H54 (cell line): ENCODE results near the gene UBAC2.
A peak's percentile ranks its signal among the peaks of the same experiment; 100 is the strongest.

Source experiments
- DNase-seq: peaks from one replicate; pipeline ENCODE4 v3.0.0; 2011; ENCODE audit warnings: low spot score, mixed read lengths; ENCODE audit not compliant: insufficient read length
- FAIRE-seq: peaks from 3 replicates; lab custom pipeline; 2011; peaks lifted over from hg19 to GRCh38; lab: Jason Lieb, UNC
- POLR2A ChIP-seq: IDR thresholded peaks from 2 replicates; pipeline ENCODE4 v1.6.1; 2011; ENCODE audit warnings: low read depth, mild to moderate bottlenecking, low read length

UBAC2 gene

GRCh38 chr13:99214232-99214631 is 13.6 kb downstream of the UBAC2 start:
- FAIRE-seq: no peak
- no peak for TF ChIP-seq POLR2A
- DNase-seq: no peak

GRCh38 chr13:99214731-99215130 is 14.1 kb downstream of the UBAC2 start:
- no peak for TF ChIP-seq POLR2A
- no peak for FAIRE-seq
- DNase-seq: no peak

DNA sequence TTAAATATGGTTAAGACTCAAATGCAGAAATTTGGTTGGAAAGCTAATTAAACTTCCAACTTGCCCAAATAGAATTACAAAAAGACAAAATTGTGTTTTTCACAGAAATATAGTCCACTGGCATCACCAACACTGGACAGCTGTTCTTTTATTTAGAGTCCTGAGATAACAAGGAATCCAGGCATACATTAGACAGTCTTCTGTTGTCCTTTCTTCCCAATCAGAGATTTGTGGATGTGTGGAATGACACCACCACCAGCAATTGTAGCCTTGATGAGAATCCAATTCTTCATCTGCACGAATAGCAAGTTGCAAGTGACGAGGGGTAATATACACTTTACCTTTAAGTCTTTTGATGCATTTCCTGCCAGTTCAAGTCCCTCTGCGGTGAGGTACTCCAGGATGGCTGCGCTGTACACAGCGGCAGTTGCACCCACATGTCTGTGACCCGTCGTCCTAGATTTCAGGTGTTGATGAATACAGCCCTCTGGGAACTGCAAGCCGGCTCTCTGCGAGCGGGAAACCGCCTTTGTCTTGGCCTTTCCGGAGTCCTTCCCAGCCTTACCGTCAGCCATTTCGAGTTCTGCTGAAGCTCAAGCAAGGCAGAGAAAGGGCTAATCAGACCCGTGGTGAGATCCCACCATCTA is 14.7 kb downstream of the UBAC2 start:
- DNase-seq (no peak), FAIRE-seq (peak; percentile 83)
- TF ChIP-seq POLR2A: no peak

DNA sequence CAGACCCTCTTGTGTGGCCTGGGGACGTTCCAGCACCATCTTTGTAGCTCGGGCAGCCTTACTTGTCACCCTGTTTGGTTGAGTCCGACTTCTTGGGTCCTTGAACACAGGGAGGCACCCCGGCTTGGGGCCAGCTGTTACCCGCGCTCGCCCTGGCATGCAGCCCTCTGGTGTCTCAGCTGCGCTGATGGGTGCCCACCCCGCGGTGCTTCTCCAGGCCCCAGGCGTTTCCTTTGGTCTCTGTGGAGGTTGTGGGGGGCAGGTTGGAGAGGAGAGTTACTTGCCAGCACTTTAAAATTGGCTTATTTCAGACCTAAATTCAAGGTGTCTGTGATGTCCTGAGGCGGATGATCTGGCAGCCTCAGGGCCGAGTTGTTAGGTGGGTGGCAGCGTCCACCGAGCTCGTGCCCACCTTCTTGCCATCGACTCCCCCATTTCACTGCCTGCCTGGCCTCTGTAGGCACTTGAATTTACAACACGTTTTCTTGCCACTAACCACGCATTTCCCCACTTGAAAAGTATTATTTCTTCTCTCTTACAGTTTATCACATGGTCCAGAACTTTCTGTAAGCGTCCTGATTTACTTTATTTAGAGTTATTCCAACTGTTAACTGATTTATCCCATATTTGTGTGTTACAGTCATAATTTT is 16.9 kb downstream of the UBAC2 start:
- FAIRE-seq (peak; percentile 55), DNase-seq (no peak)
- no peak for TF ChIP-seq POLR2A

GRCh38 chr13:99218126-99218525 is 17.5 kb downstream of the UBAC2 start:
- no peak for DNase-seq
- no peak for TF ChIP-seq POLR2A
- FAIRE-seq: peak; percentile 84

GRCh38 chr13:99218545-99218944 is 17.9 kb downstream of the UBAC2 start:
- TF ChIP-seq POLR2A: no peak
- FAIRE-seq (peak; percentile 86), DNase-seq (no peak)

- no peak for TF ChIP-seq POLR2A
- no peak for DNase-seq
- no peak for FAIRE-seq
Observed at GRCh38 chr13:99218969-99219368, 18.3 kb downstream of the UBAC2 start.

DNA sequence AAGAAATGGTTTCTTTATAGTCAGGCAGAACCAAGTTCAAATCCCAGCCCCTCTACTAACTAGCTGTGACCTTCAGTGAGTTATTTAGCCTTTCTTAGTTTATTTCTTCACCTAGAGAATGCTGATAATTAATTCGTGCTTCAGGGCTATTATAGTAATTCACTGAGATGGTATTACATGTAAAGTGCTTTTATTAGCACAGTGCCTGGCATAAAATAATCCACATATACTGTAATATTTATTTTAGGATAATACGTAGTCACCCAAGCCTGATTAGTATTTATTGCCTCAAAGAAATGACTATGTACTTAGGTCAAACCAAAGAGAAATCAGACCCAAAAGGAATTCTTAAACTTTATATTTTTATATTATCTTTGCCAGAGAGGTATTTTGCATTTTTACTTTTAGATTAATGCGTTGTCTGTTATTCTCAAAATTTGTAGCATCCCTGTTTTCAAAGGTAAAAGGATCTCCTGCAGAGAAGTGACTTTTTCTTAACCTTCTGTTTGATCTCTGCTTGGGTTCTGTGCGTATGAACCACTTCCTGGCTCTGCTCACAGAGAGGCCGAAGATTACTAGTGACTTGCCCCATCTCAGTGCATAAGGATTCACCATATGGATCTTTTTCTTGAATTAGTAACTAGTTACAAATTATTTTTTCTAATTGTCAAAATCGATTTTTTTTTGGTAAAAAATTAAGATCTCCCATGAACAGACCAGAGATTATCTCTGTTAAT is 19.7 kb downstream of the UBAC2 start:
- TF ChIP-seq POLR2A: no peak
- DNase-seq (no peak), FAIRE-seq (peak; percentile 30)

GRCh38 chr13:99221567-99222239 is 21.0 kb downstream of the UBAC2 start:
- DNase-seq: no peak
- FAIRE-seq: peak; percentile 95
- TF ChIP-seq POLR2A: no peak

DNA sequence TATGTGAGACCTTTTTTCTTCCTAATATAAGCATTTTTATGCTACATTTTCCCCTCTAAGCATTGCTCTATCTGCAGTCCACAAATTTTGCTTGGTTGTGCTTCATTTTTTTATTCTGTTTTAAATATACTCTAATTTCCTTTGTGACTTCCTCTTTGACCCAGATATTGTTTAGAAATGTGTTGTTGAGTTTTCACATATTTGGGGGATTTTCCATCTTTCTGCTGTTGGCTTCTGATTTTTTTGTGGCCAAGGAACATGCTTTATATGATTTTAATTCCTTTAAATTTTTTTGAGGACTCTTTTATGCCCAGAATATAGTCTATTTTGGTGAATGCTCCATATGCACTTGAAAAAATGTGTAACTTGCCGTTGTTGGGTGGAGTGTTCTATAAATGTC is 22.9 kb downstream of the UBAC2 start:
- peak; percentile 27 for FAIRE-seq
- DNase-seq: no peak
- no peak for TF ChIP-seq POLR2A

GRCh38 chr13:99224021-99224420 is 23.4 kb downstream of the UBAC2 start:
- DNase-seq (no peak), FAIRE-seq (peak; percentile 91)
- no peak for TF ChIP-seq POLR2A

DNA sequence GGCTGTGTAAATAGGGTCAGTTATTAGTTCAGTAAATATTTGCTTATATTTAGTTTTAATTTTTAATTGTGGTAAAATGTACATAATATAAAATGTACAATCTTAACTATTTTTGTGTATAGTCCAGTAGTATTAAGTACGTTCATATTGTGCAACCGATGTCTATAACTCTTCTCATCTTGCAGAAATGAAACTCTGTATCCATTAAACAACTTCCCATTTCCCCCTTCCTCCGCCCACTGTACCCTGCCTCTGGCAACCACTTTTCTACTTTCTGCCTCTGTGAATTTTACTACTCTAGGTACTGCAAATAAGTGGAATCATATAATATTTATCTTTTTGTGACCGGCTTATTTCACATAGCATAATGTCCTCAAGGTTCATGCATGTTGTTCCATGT is 24.4 kb downstream of the UBAC2 start:
- DNase-seq (no peak), FAIRE-seq (no peak)
- no peak for TF ChIP-seq POLR2A

GRCh38 chr13:99226513-99226912 is 25.9 kb downstream of the UBAC2 start:
- DNase-seq (no peak), FAIRE-seq (peak; percentile 27)
- TF ChIP-seq POLR2A: no peak
